Measurements from ENCODE around the gene MAP2K3. TPM values are rescaled to one million over a fixed set of nuclear protein-coding genes. Genes with fewer than 3 reads are reported as not detected.

Gene MAP2K3
- total RNA-seq, 2 donors from 2014 or later: 47.7 to 83.4 TPM

- intact Hi-C loops (cut with DNase I): no loop called here
Observed at GRCh38 chr17:21291862-21292261, 7.4 kb downstream of the MAP2K3 start.

GRCh38 chr17:21292867-21293830, 8.6 kb downstream of the MAP2K3 start:
- intact Hi-C loops (cut with DNase I): no loop called here

More at GRCh38 chr17:21291862-21292261, 7.4 kb downstream of the MAP2K3 start:
- no peak for DNase-seq (ENCODE audit: low spot score)

GRCh38 chr17:21293831-21294210, 9.3 kb downstream of the MAP2K3 start:
- no peak for DNase-seq (ENCODE audit: low spot score)
- intact Hi-C loops (cut with DNase I): no loop called here

More at GRCh38 chr17:21292867-21293830, 8.6 kb downstream of the MAP2K3 start:
- DNase-seq (ENCODE audit: low spot score): no peak

GRCh38 chr17:21294321-21295035, 10.0 kb downstream of the MAP2K3 start:
- intact Hi-C loops (cut with DNase I): no loop called here
- no peak for DNase-seq (ENCODE audit: low spot score)

GRCh38 chr17:21295036-21295952, 10.8 kb downstream of the MAP2K3 start:
- no peak for DNase-seq (ENCODE audit: low spot score)

GRCh38 chr17:21296097-21297025, 11.8 kb downstream of the MAP2K3 start:
- intact Hi-C loops (cut with DNase I): no loop called here

More at GRCh38 chr17:21295036-21295952, 10.8 kb downstream of the MAP2K3 start:
- intact Hi-C loops (cut with DNase I): no loop called here

GRCh38 chr17:21297026-21297520, 12.6 kb downstream of the MAP2K3 start:
- intact Hi-C loops (cut with DNase I): no loop called here
- peak; percentile 85 for DNase-seq (ENCODE audit: low spot score)

More at GRCh38 chr17:21296097-21297025, 11.8 kb downstream of the MAP2K3 start:
- no peak for DNase-seq (ENCODE audit: low spot score)

- DNase-seq (ENCODE audit: low spot score): no peak
- intact Hi-C loops (cut with DNase I): no loop called here
Observed at GRCh38 chr17:21297597-21297996, 13.1 kb downstream of the MAP2K3 start.

- intact Hi-C loops (cut with DNase I): no loop called here
- no peak for DNase-seq (ENCODE audit: low spot score)
Observed at GRCh38 chr17:21298056-21298982, 13.8 kb downstream of the MAP2K3 start.

GRCh38 chr17:21298983-21299519, 14.5 kb downstream of the MAP2K3 start:
- no peak for DNase-seq (ENCODE audit: low spot score)
- intact Hi-C loops (cut with DNase I): no loop called here

GRCh38 chr17:21299981-21300600, 15.6 kb downstream of the MAP2K3 start:
- intact Hi-C loops (cut with DNase I): no loop called here

GRCh38 chr17:21300601-21301571, 16.4 kb downstream of the MAP2K3 start:
- DNase-seq (ENCODE audit: low spot score): peak; percentile 80
- intact Hi-C loops (cut with DNase I): no loop called here

More at GRCh38 chr17:21299981-21300600, 15.6 kb downstream of the MAP2K3 start:
- no peak for DNase-seq (ENCODE audit: low spot score)

- DNase-seq (ENCODE audit: low spot score): peak; percentile 78
- intact Hi-C loops (cut with DNase I): no loop called here
Observed at GRCh38 chr17:21301593-21302550, 17.4 kb downstream of the MAP2K3 start.

Data from posterior vena cava (tissue), 2 donors.